Sigmoid colon (tissue), 4 donors: ENCODE results near the gene PREP.

Experiments used
- EP300 ChIP-seq, 4 donors: sonication (generic); formaldehyde crosslinking; IDR thresholded peaks; one replicate each; pipeline ENCODE4 v1.6.1; 2017; ENCODE audit warnings: antibody characterized with exemption in 4 of 4
- POLR2A ChIP-seq, 2 donors: fragments of 450-650 bp; IDR thresholded peaks; one replicate each; pipeline ENCODE4 v1.6.1; 2016; ENCODE audit warnings: antibody characterized with exemption in 2 of 2, mild to moderate bottlenecking in 2 of 2, moderate library complexity in 2 of 2
- POLR2AphosphoS5 ChIP-seq, 4 donors: sonication (generic); formaldehyde crosslinking; IDR thresholded peaks; one replicate each; pipeline ENCODE4 v1.6.1; 2017; ENCODE audit warnings: antibody characterized with exemption in 4 of 4
- TF ChIP-seq, protein P1 (sequence below), 4 experiments: fragments of 450-650 bp in 3 of 4; fragments of 200-600 bp in 1 of 4; IDR thresholded peaks; one replicate each; pipeline ENCODE4 v1.5.1; 2016 to 2019; ENCODE audit warnings: antibody characterized with exemption in 4 of 4, mild to moderate bottlenecking in 3 of 4, moderate library complexity in 2 of 4

DNA sequence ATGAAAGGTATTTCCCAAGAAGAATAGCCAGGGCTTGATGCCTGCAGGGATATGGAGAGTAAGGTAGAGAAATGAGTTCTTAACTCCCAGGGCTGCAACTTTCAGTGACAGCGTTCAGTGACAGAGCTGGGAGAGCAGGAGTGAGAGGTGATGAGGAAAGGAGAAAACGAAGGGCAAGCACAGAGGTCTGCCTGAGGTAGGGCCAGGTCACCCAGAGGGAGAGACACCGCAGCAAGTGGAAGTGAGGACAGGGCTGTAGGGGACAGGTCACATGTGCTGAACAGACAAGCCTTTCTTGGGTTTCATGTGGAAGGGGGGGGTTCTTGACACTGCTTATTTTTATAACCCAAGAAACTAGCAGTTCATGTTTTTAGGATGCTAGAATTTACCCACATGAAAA, 72.5 kb downstream of the PREP start:
- TF ChIP-seq, protein P1, sequence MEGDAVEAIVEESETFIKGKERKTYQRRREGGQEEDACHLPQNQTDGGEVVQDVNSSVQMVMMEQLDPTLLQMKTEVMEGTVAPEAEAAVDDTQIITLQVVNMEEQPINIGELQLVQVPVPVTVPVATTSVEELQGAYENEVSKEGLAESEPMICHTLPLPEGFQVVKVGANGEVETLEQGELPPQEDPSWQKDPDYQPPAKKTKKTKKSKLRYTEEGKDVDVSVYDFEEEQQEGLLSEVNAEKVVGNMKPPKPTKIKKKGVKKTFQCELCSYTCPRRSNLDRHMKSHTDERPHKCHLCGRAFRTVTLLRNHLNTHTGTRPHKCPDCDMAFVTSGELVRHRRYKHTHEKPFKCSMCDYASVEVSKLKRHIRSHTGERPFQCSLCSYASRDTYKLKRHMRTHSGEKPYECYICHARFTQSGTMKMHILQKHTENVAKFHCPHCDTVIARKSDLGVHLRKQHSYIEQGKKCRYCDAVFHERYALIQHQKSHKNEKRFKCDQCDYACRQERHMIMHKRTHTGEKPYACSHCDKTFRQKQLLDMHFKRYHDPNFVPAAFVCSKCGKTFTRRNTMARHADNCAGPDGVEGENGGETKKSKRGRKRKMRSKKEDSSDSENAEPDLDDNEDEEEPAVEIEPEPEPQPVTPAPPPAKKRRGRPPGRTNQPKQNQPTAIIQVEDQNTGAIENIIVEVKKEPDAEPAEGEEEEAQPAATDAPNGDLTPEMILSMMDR (IDR thresholded peaks at IDR 0.05), result no peak
- TF ChIP-seq EP300 (IDR thresholded peaks at IDR 0.05), result no peak
- TF ChIP-seq POLR2AphosphoS5 (IDR thresholded peaks at IDR 0.05), result no peak
- no peak for TF ChIP-seq POLR2A (IDR thresholded peaks at IDR 0.05)
